HepG2 (cell line): ENCODE measurements around the gene GNA14. TPM values are rescaled to one million over a fixed set of nuclear protein-coding genes. Genes with fewer than 3 reads are reported as not detected.

ENCODE experiments used
- ATAC-seq: fragments of 200-7000 bp; cut with Tn5 transposase; 3 replicates; pipeline ENCODE4 v1.9.1; 2020; ENCODE audit warnings: mild to moderate bottlenecking, moderate library complexity
- BruUV-seq: library from RNA; stranded (reverse); fragments of 400-500 nt; replicated peaks from 2 replicates; lab custom pipeline; 2021; lab: Mats Ljungman, UMichigan
- CTCF ChIA-PET: fragments of 300-600 bp; formaldehyde crosslinking; extraction: SDS; loops from one replicate; lab custom pipeline; 2021; ENCODE audit warnings: low total read pairs, inconsistent platforms, low intra/inter-chr PET ratio; lab: Yijun Ruan, JAX
- POLR2A ChIA-PET: fragments of 350-600 bp; sonication (Branson Sonifier 250); formaldehyde crosslinking; loops from one replicate; lab custom pipeline; 2020; ENCODE audit warnings: antibody characterized with exemption, inconsistent platforms; lab: Yijun Ruan, JAX
- DNase-seq: peaks from one replicate; pipeline ENCODE4 v3.0.0-alpha.2; 2015; ENCODE audit warnings: low spot score
- FAIRE-seq: peaks from 3 replicates; lab custom pipeline; 2011; peaks lifted over from hg19 to GRCh38; lab: Jason Lieb, UNC
- H2AFZ ChIP-seq: one replicate; pipeline ENCODE4 v1.6.1; 2011; ENCODE audit warnings: low read length, inconsistent platforms
- H3K27ac ChIP-seq: fragments of 300-600 bp; 3 replicates; pipeline ENCODE4 v1.8.0; 2011; ENCODE audit warnings: mixed run types, mild to moderate bottlenecking, mixed read lengths, low read length, inconsistent platforms; ENCODE audit not compliant: insufficient read depth; ENCODE audit errors: extremely low read length
- H3K27me3 ChIP-seq, 2 experiments: fragments of 200-600 bp in 1 of 2; 2 replicates in 1 of 2; 3 replicates in 1 of 2; pipeline versions ENCODE4 v1.6.0 to v1.8.0; 2011; ENCODE audit warnings: low read length in 2 of 2, mild to moderate bottlenecking in 2 of 2, moderate library complexity in 2 of 2, inconsistent platforms in 1 of 2; ENCODE audit not compliant: insufficient read depth in 2 of 2, control insufficient read depth in 1 of 2
- H3K36me3 ChIP-seq, 2 experiments: fragments of 200-600 bp in 1 of 2; replicated peaks in 1 of 2; 2 replicates in 1 of 2; 3 replicates in 1 of 2; pipeline versions ENCODE4 v1.5.1 to v1.8.0; 2011; ENCODE audit warnings: low read length in 2 of 2, inconsistent platforms in 1 of 2; ENCODE audit not compliant: insufficient read depth in 2 of 2, control insufficient read depth in 1 of 2
- H3K4me1 ChIP-seq: 2 replicates; pipeline ENCODE4 v1.5.1; 2012; ENCODE audit warnings: low read length, inconsistent platforms; ENCODE audit not compliant: insufficient read depth
- H3K4me2 ChIP-seq: 2 replicates; pipeline ENCODE4 v1.6.0; 2011; ENCODE audit warnings: low read depth, low read length, inconsistent platforms
- H3K4me3 ChIP-seq, 3 experiments: fragments of 200-600 bp in 1 of 3; sonication (generic), shearing (Covaris generic) in 1 of 3; replicated peaks in 1 of 3; 2 replicates each; pipeline ENCODE4 v1.5.1; 2011 to 2016; ENCODE audit warnings: low read length in 3 of 3, inconsistent platforms in 2 of 3, low read depth in 2 of 3, mild to moderate bottlenecking in 2 of 3, control low read depth in 1 of 3, mixed read lengths in 1 of 3; ENCODE audit not compliant: insufficient read depth in 1 of 3
- H3K79me2 ChIP-seq: one replicate; pipeline ENCODE4 v1.6.1; 2011; ENCODE audit warnings: low read length, inconsistent platforms; ENCODE audit not compliant: insufficient read depth
- H3K9ac ChIP-seq: 2 replicates; pipeline ENCODE4 v1.6.0; 2011; ENCODE audit warnings: mild to moderate bottlenecking, low read depth, low read length, inconsistent platforms; ENCODE audit not compliant: insufficient read depth
- H3K9me3 ChIP-seq: 2 replicates; pipeline ENCODE4 v1.5.1; 2012; ENCODE audit warnings: mild to moderate bottlenecking, low read length
- H4K20me1 ChIP-seq: 2 replicates; pipeline ENCODE4 v1.6.0; 2011; ENCODE audit warnings: inconsistent platforms, mild to moderate bottlenecking, low read length, moderate library complexity; ENCODE audit not compliant: insufficient read depth
- CENPX ChIP-seq: sonication (generic); formaldehyde crosslinking; IDR thresholded peaks from 2 replicates; pipeline ENCODE4 v1.9.0; 2021; ENCODE audit warnings: mild to moderate bottlenecking, missing genetic modification reagents, moderate library complexity
- GATAD2A ChIP-seq: IDR thresholded peaks from 2 replicates; pipeline ENCODE4 v1.6.1; 2016
- KMT2B ChIP-seq: IDR thresholded peaks from 2 replicates; pipeline ENCODE4 v1.6.1; 2016; ENCODE audit warnings: missing genetic modification reagents, missing compliant biosample characterization
- MZF1 ChIP-seq: sonication (generic); formaldehyde crosslinking; IDR thresholded peaks from 2 replicates; pipeline ENCODE4 v1.8.1; 2023; ENCODE audit warnings: mild to moderate bottlenecking, missing genetic modification reagents, borderline replicate concordance
- NAIF1 ChIP-seq: sonication (generic); formaldehyde crosslinking; IDR thresholded peaks from 2 replicates; pipeline ENCODE4 v1.5.0; 2020; ENCODE audit warnings: mild to moderate bottlenecking, missing genetic modification reagents, borderline replicate concordance
- NR0B2 ChIP-seq: sonication (generic); formaldehyde crosslinking; IDR thresholded peaks from 2 replicates; pipeline ENCODE4 v1.4.0; 2020; ENCODE audit warnings: mild to moderate bottlenecking, missing genetic modification reagents
- RCOR2 ChIP-seq: IDR thresholded peaks from 2 replicates; pipeline ENCODE4 v1.6.1; 2016; ENCODE audit warnings: missing biosample characterization, missing genetic modification reagents
- SMAD9 ChIP-seq: sonication (generic); formaldehyde crosslinking; IDR thresholded peaks from 2 replicates; pipeline ENCODE4 v1.5.1; 2020; ENCODE audit warnings: mild to moderate bottlenecking, missing genetic modification reagents
- SMARCC2 ChIP-seq: fragments of 450-650 bp; IDR thresholded peaks from 2 replicates; pipeline ENCODE4 v1.6.1; 2017; ENCODE audit warnings: antibody characterized with exemption, mild to moderate bottlenecking
- SOX13 ChIP-seq, 3 experiments: fragments of 450-650 bp in 1 of 3; sonication (generic) in 1 of 3; formaldehyde crosslinking in 1 of 3; IDR thresholded peaks in 2 of 3; conservative IDR thresholded peaks in 1 of 3; 2 replicates each; pipeline versions ENCODE4 v1.5.0 to v1.6.1; 2016 to 2020; ENCODE audit warnings: antibody characterized with exemption in 1 of 3, mild to moderate bottlenecking in 1 of 3, missing compliant biosample characterization in 1 of 3, missing genetic modification reagents in 1 of 3, moderate library complexity in 1 of 3
- SYNCRIP ChIP-seq: fragments of 200-400 bp; formaldehyde crosslinking; IDR thresholded peaks from 2 replicates; pipeline ENCODE4 v1.6.1; 2018; ENCODE audit warnings: mild to moderate bottlenecking, low read depth, low read length; ENCODE audit not compliant: insufficient read depth
- TCF12 ChIP-seq, 2 experiments: fragments of 450-650 bp in 1 of 2; sonication (generic) in 1 of 2; formaldehyde crosslinking in 1 of 2; IDR thresholded peaks; 2 replicates each; pipeline versions ENCODE4 v1.6.1 to v1.8.0; 2017 to 2022; ENCODE audit warnings: antibody characterized with exemption in 1 of 2, mild to moderate bottlenecking in 1 of 2, missing genetic modification reagents in 1 of 2, moderate library complexity in 1 of 2
- TEAD3 ChIP-seq: optimal IDR thresholded peaks from 2 replicates; pipeline ENCODE3; 2016; ENCODE audit warnings: borderline replicate concordance
- ZBTB7A ChIP-seq: sonication (generic); formaldehyde crosslinking; IDR thresholded peaks from 2 replicates; pipeline ENCODE4 v1.8.0; 2022; ENCODE audit warnings: mild to moderate bottlenecking, missing genetic modification reagents
- ZFP37 ChIP-seq: sonication (generic); formaldehyde crosslinking; IDR thresholded peaks from 2 replicates; pipeline ENCODE4 v1.4.0; 2020; ENCODE audit warnings: missing genetic modification reagents, borderline replicate concordance
- ZNF234 ChIP-seq: sonication (generic); formaldehyde crosslinking; conservative IDR thresholded peaks from 2 replicates; pipeline ENCODE4 v1.5.1; 2020; ENCODE audit warnings: mild to moderate bottlenecking, missing genetic modification reagents
- ZNF253 ChIP-seq: sonication (generic); formaldehyde crosslinking; IDR thresholded peaks from 2 replicates; pipeline ENCODE4 v1.8.0; 2022; ENCODE audit warnings: mild to moderate bottlenecking, missing genetic modification reagents, borderline replicate concordance
- ZNF256 ChIP-seq: sonication (generic); formaldehyde crosslinking; conservative IDR thresholded peaks from 2 replicates; pipeline ENCODE4 v1.4.0; 2020; ENCODE audit warnings: missing genetic modification reagents
- ZNF446 ChIP-seq: sonication (generic); formaldehyde crosslinking; IDR thresholded peaks from 2 replicates; pipeline ENCODE4 v1.5.0; 2020; ENCODE audit warnings: mild to moderate bottlenecking, missing genetic modification reagents
- ZNF740 ChIP-seq: sonication (generic); formaldehyde crosslinking; IDR thresholded peaks from 2 replicates; pipeline ENCODE4 v1.4.0; 2020; ENCODE audit warnings: missing genetic modification reagents
- ZNF747 ChIP-seq: sonication (generic); formaldehyde crosslinking; IDR thresholded peaks from 2 replicates; pipeline ENCODE4 v1.8.1; 2023; ENCODE audit warnings: missing genetic modification reagents, mild to moderate bottlenecking, borderline replicate concordance
- ZNF749 ChIP-seq: sonication (generic); formaldehyde crosslinking; IDR thresholded peaks from 2 replicates; pipeline ENCODE4 v1.8.0; 2022; ENCODE audit warnings: mild to moderate bottlenecking, missing genetic modification reagents, moderate library complexity, borderline replicate concordance
- WGBS: methylation state at CpG from one replicate; pipeline ENCODE4 v1.1.6; 2017; ENCODE audit warnings: low lambda C conversion rate; 5-methylcytosine and 5-hydroxymethylcytosine counted together
- in situ Hi-C: cut with HindIII; loops from 2 replicates; pipeline ENCODE4 v1.10.0; 2017; ENCODE audit warnings: low pct_unique_long_range_greater_than_20kb; ENCODE audit not compliant: extremely low pct_ligation_motif_present
- intact Hi-C: fragments of 100-400 bp; cut with micrococcal nuclease; formaldehyde crosslinking; loops from one replicate; pipeline ENCODE4 v1.10.0; 2022; ENCODE audit not compliant: unreplicated experiment
- polyA plus RNA-seq, 8 experiments: library from polyadenylated mRNA; depleted of rRNA in 3 of 8; stranded (reverse) in 7 of 8; unstranded in 1 of 8; fragments of >200 nt; fragmentation: Illumina TruSeq in 4 of 8; extraction: Trizol in 4 of 8; gene quantifications; 2 replicates each; pipeline versions ENCODE4 v1.2.1 to v1.2.3, GENCODE V29; 2011 to 2016; ENCODE audit warnings: low read depth in 4 of 8, missing spikeins in 1 of 8, mixed read lengths in 1 of 8; ENCODE audit not compliant: insufficient read depth in 1 of 8
- total RNA-seq, 5 experiments: library from RNA; depleted of rRNA; stranded (reverse); fragments of >200 nt; fragmentation: Illumina TruSeq; extraction: Trizol; gene quantifications; 2 replicates each; pipeline ENCODE4 v1.2.3, GENCODE V29; 2016; ENCODE audit warnings: low read depth in 1 of 5
- TF ChIP-seq, protein P1 (sequence below): sonication (generic); formaldehyde crosslinking; IDR thresholded peaks from 2 replicates; pipeline ENCODE4 v1.4.0; 2020; ENCODE audit warnings: missing genetic modification reagents

The GNA14 gene
- total and polyA plus RNA-seq, 2 of the 13 experiments (the other 11 are each of a cell fraction or from before 2014, with no cell fraction given), result not detected

DNA sequence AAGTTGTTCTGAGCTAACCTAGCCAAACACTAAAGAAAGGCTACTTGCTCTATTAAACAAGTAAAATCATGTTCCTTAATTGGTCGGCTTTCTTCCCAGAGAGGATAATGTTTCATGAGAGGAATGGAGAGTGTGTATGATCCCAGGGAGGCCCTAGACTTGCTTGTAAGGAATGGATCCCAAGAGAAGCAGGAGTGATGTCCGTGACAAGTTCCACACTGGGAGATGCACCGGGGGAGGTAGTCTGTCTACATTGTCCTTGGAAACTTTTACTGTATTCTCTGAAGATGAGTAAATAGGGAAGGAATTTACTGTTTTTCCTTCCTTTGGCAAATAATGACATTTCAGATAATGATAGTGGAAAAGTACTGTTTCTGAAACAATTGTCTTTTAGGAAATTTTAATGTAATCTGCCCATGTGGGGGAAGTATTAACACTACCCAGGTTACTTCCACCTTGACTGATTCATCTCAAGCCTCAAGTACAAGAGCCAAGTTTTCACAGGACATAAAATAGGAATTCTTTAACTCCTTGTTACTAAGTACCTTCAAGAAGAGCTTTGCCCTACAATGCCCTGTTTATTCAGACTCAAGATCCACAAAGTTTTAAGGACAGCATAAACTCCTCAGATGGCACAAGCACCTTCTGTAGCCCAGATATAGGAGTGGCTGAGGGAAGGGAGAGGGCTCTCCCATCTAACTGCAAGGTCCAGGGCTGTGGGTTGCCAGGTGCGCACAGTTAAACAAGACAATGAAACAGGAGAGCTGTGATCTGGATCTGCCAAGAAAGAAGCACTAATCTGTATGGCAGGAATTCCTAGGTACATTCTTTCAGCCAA is 152.1 kb downstream of the GNA14 start:
- H3K9me3 ChIP-seq, result no peaks in the 10 kb centered on the region
- peak overlapping the region; percentile 11; the same call in 1 of the 2 replicates for H3K4me2 ChIP-seq
- ATAC-seq (peak; percentile 59), FAIRE-seq (no peak), DNase-seq (peak; percentile 8)
- no TSS peak for BruUV-seq
- H3K27me3 ChIP-seq, result peaks cover 0 to 6% of the 10 kb centered on the region in 2 experiments; a peak in 2 of 5 replicates
- intact Hi-C loops, result no loop called here
- no peaks in the 10 kb centered on the region for H3K79me2 ChIP-seq
- H4K20me1 ChIP-seq, result no peaks in the 10 kb centered on the region
- no peak overlapping the region for H3K4me3 ChIP-seq
- WGBS, result 3% methylated on average over 4 of the region's 4 CpGs
- ChIA-PET POLR2A (no interaction called here), CTCF (no interaction called here)
- H3K27ac ChIP-seq, result no peak overlapping the region
- H2AFZ ChIP-seq, result no peak overlapping the region
- no peaks in the 10 kb centered on the region for H3K36me3 ChIP-seq
- in situ Hi-C loops, result no loop called here
- no peak overlapping the region for H3K9ac ChIP-seq
- H3K4me1 ChIP-seq, result peaks cover 22% of the 10 kb centered on the region
- TF ChIP-seq TCF12 (IDR thresholded peaks at IDR 0.05), result no peak
- no peak for TF ChIP-seq TCF12 (CRISPR knock-in tag; IDR thresholded peaks at IDR 0.05)
- TF ChIP-seq ZBTB7A, result no peak
- TF ChIP-seq ZNF740 (CRISPR knock-in tag), result no peak
- TF ChIP-seq ZFP37, result no peak
- TF ChIP-seq CENPX (CRISPR knock-in tag), result no peak
- TF ChIP-seq RCOR2 (CRISPR knock-in tag), result no peak
- TF ChIP-seq SMARCC2, result no peak
- TF ChIP-seq SMAD9 (CRISPR knock-in tag), result no peak
- 0 out of 2 replicates have a peak, but pooled peaks have one; percentile 17 for TF ChIP-seq GATAD2A
- TF ChIP-seq MZF1 (CRISPR knock-in tag), result no peak
- TF ChIP-seq SYNCRIP, result no peak
- TF ChIP-seq ZNF749 (CRISPR knock-in tag), result no peak
- no peak for TF ChIP-seq ZNF446 (CRISPR knock-in tag)
- TF ChIP-seq TEAD3 (CRISPR knock-in tag), result no peak
- TF ChIP-seq ZNF747 (CRISPR knock-in tag), result no peak
- TF ChIP-seq, protein P1, sequence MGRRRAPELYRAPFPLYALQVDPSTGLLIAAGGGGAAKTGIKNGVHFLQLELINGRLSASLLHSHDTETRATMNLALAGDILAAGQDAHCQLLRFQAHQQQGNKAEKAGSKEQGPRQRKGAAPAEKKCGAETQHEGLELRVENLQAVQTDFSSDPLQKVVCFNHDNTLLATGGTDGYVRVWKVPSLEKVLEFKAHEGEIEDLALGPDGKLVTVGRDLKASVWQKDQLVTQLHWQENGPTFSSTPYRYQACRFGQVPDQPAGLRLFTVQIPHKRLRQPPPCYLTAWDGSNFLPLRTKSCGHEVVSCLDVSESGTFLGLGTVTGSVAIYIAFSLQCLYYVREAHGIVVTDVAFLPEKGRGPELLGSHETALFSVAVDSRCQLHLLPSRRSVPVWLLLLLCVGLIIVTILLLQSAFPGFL (CRISPR knock-in tag), result no peak
- no peak for TF ChIP-seq ZNF256 (CRISPR knock-in tag)
- TF ChIP-seq NAIF1 (CRISPR knock-in tag), result no peak
- TF ChIP-seq KMT2B, result no peak
- no peak for TF ChIP-seq ZNF253 (CRISPR knock-in tag)
- TF ChIP-seq SOX13 (IDR thresholded peaks at IDR 0.05), result no peak
- TF ChIP-seq SOX13 (CRISPR knock-in tag; conservative IDR thresholded peaks at IDR 0.05 in 1 of 2, IDR thresholded peaks at IDR 0.05 in 1 of 2), result peak in 1 of 2 experiments; percentile 34; a peak in 1 of 4 replicates
- TF ChIP-seq ZNF234, result no peak
- no peak for TF ChIP-seq NR0B2 (CRISPR knock-in tag)
